ENCODE results near the gene CDK12. TPM values are rescaled to one million over a fixed set of nuclear protein-coding genes. Genes with fewer than 3 reads are reported as not detected.

Gene CDK12
- total RNA-seq, 2 experiments from 2014 or later = 78.8 to 82.1 TPM

GRCh38 chr17:39579318-39580081 is 118.2 kb downstream of the CDK12 start:
- no peaks in the 10 kb centered on the region for H3K36me3 Mint-ChIP-seq
- H3K4me3 Mint-ChIP-seq = no peak overlapping the region
- DNase-seq = no peak

GRCh38 chr17:39580082-39580468 is 118.8 kb downstream of the CDK12 start:
- H3K4me1 Mint-ChIP-seq = no peaks in the 10 kb centered on the region
- H3K9me3 Mint-ChIP-seq = no peaks in the 10 kb centered on the region
- no peaks in the 10 kb centered on the region for H3K36me3 Mint-ChIP-seq
- H3K27ac Mint-ChIP-seq = no peak overlapping the region
- H3K4me3 Mint-ChIP-seq = no peak overlapping the region
- no peak for DNase-seq
- peaks cover 6% of the 10 kb centered on the region for H3K27me3 Mint-ChIP-seq

More at GRCh38 chr17:39579318-39580081, 118.2 kb downstream of the CDK12 start:
- Mint-ChIP-seq H3K9me3 (no peaks in the 10 kb centered on the region), H3K27me3 (peaks cover 11% of the 10 kb centered on the region), H3K27ac (no peak overlapping the region), H3K4me1 (no peaks in the 10 kb centered on the region)

GRCh38 chr17:39581071-39581758 is 119.9 kb downstream of the CDK12 start:
- Mint-ChIP-seq H3K27ac (no peak overlapping the region), H3K4me1 (no peaks in the 10 kb centered on the region), H3K36me3 (no peaks in the 10 kb centered on the region), H3K4me3 (no peak overlapping the region), H3K27me3 (no peaks in the 10 kb centered on the region), H3K9me3 (no peaks in the 10 kb centered on the region)
- DNase-seq = no peak

GRCh38 chr17:39581759-39582085 is 120.4 kb downstream of the CDK12 start:
- Mint-ChIP-seq H3K36me3 (no peaks in the 10 kb centered on the region), H3K27ac (no peak overlapping the region), H3K4me3 (no peak overlapping the region), H3K27me3 (peaks cover under 1% of the 10 kb centered on the region), H3K9me3 (no peaks in the 10 kb centered on the region), H3K4me1 (no peaks in the 10 kb centered on the region)
- DNase-seq = no peak

- peaks cover 4% of the 10 kb centered on the region for H3K27me3 Mint-ChIP-seq
Observed at GRCh38 chr17:39582658-39583057, 121.4 kb downstream of the CDK12 start.

More at GRCh38 chr17:39582658-39583057, 121.4 kb downstream of the CDK12 start:
- no peak for DNase-seq
- no peak overlapping the region for H3K27ac Mint-ChIP-seq
- no peaks in the 10 kb centered on the region for H3K4me1 Mint-ChIP-seq
- no peaks in the 10 kb centered on the region for H3K36me3 Mint-ChIP-seq
- H3K4me3 Mint-ChIP-seq = no peak overlapping the region
- H3K9me3 Mint-ChIP-seq = no peaks in the 10 kb centered on the region

Other genes with a start within 250 kb of the CDK12 start
- under 1 TPM; 0.14 to 0.20 TPM for gene STAC2, start 235.5 kb upstream of the CDK12 start, total RNA-seq
- gene FBXL20, start 59.9 kb upstream of the CDK12 start, total RNA-seq = 10 to 100 TPM; 15.7 to 16.3 TPM
- gene MED1, start 10.2 kb upstream of the CDK12 start, total RNA-seq = 10 to 100 TPM; 78.4 to 83.1 TPM
- gene NEUROD2, start 146.4 kb downstream of the CDK12 start, total RNA-seq = not detected
- not detected for gene PPP1R1B, start 165.5 kb downstream of the CDK12 start, total RNA-seq
- 10 to 100 TPM; 47.9 to 53.2 TPM for gene STARD3, start 175.7 kb downstream of the CDK12 start, total RNA-seq
- gene TCAP, start 203.9 kb downstream of the CDK12 start, total RNA-seq = under 1 TPM; 0.78 to 0.89 TPM
- gene PNMT, start 207.0 kb downstream of the CDK12 start, total RNA-seq = not detected
- 1 to 10 TPM; 7.8 to 8.9 TPM for gene PGAP3, start 226.6 kb downstream of the CDK12 start, total RNA-seq
- 1 to 10 TPM; 3.8 to 4.3 TPM for gene ERBB2, start 238.6 kb downstream of the CDK12 start, total RNA-seq

All from activated naive CD8-positive, alpha-beta T cell treated with anti-CD3 and anti-CD28 coated beads for 36 hours (primary cell).